ENCODE results near the gene DHRS4L2.
"Not testable (repeated sequence)": the region's sequence is repeated elsewhere in the genome, so short reads cannot be mapped to it uniquely, and the experiment has no call there.

The DHRS4L2 gene

DNA sequence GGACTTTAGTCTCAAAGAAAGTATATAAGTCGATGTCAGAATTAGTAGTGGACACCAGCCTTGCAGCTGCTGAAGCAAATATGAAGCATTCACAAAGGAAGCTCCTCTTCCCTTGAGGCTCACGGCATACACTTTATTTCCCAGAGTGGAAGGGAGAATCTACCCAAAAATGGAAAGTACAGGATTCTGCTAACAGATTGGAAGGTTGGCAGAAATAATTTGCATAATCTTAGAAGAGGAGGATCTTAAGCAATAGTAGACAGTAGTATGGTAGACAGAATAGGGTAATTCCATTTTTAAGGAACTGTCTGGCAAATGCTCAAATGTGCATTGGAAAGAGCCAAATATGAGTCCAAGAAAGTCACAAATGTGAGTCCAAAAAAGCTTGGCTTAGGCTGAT, 32.9 kb upstream of the DHRS4L2 start:
- H3K36me3 ChIP-seq (replicated peaks); H3K4me3 ChIP-seq; H3K27me3 ChIP-seq (ENCODE audit: low read depth); DNase-seq (ENCODE audit: low spot score in 2 of 2); H3K4me1 ChIP-seq; in situ Hi-C loops (cut with MboI; ENCODE audit: low sequenced_read_pairs); H3K9me3 ChIP-seq: not testable (repeated sequence)

- H3K9me3 ChIP-seq; DNase-seq (ENCODE audit: low spot score in 2 of 2); in situ Hi-C loops (cut with MboI; ENCODE audit: low sequenced_read_pairs); H3K4me1 ChIP-seq; H3K36me3 ChIP-seq (replicated peaks); H3K27me3 ChIP-seq (ENCODE audit: low read depth); H3K4me3 ChIP-seq: not testable (repeated sequence)
Observed at GRCh38 chr14:23957913-23958569, 30.7 kb upstream of the DHRS4L2 start.

DNA sequence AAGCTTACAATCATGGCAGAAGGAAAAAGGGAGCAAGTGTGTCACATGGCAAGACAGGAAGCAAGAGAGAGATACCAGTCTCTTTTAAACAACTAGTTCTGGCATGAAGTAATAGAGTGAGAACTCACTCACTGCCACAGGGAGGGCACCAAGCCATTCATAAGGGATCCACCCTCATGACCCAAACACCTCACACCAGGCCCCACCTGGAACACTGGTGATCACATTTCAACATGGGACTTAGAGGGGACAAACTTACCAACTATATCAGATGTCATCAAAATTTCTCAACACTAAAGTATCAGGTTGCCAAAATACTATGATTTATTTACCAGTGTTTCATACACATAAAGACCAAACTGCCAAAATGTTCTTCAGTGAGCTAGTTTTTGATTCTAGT, 27.8 kb upstream of the DHRS4L2 start:
- H3K36me3 ChIP-seq (replicated peaks); H3K27me3 ChIP-seq (ENCODE audit: low read depth); DNase-seq (ENCODE audit: low spot score in 2 of 2); H3K4me1 ChIP-seq; H3K9me3 ChIP-seq; in situ Hi-C loops (cut with MboI; ENCODE audit: low sequenced_read_pairs); H3K4me3 ChIP-seq: not testable (repeated sequence)

GRCh38 chr14:23961704-23962103, 27.0 kb upstream of the DHRS4L2 start:
- H3K27me3 ChIP-seq (ENCODE audit: low read depth); H3K9me3 ChIP-seq; H3K4me1 ChIP-seq; in situ Hi-C loops (cut with MboI; ENCODE audit: low sequenced_read_pairs); DNase-seq (ENCODE audit: low spot score in 2 of 2); H3K36me3 ChIP-seq (replicated peaks); H3K4me3 ChIP-seq: not testable (repeated sequence)

DNA sequence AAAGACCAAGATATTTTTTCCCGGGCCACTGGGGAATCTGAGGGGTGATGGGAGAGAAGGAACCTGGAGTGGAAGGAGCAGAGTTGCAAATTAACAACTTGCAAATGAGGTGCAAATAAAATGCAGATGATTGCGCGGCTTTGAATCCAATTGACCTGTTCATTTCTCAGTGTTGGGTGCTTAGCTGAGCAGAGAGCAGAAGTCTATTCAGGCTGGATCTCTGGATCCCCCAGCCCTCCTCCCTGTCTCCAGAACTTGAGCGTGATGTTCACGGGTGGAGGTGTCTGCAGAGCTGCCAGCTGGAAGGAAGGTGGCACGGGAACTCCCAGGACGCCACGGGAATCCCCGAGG, 19.6 kb upstream of the DHRS4L2 start:
- H3K4me3 ChIP-seq; in situ Hi-C loops (cut with MboI; ENCODE audit: low sequenced_read_pairs); H3K9me3 ChIP-seq; DNase-seq (ENCODE audit: low spot score in 2 of 2); H3K4me1 ChIP-seq; H3K27me3 ChIP-seq (ENCODE audit: low read depth); H3K36me3 ChIP-seq (replicated peaks): not testable (repeated sequence)

DNA sequence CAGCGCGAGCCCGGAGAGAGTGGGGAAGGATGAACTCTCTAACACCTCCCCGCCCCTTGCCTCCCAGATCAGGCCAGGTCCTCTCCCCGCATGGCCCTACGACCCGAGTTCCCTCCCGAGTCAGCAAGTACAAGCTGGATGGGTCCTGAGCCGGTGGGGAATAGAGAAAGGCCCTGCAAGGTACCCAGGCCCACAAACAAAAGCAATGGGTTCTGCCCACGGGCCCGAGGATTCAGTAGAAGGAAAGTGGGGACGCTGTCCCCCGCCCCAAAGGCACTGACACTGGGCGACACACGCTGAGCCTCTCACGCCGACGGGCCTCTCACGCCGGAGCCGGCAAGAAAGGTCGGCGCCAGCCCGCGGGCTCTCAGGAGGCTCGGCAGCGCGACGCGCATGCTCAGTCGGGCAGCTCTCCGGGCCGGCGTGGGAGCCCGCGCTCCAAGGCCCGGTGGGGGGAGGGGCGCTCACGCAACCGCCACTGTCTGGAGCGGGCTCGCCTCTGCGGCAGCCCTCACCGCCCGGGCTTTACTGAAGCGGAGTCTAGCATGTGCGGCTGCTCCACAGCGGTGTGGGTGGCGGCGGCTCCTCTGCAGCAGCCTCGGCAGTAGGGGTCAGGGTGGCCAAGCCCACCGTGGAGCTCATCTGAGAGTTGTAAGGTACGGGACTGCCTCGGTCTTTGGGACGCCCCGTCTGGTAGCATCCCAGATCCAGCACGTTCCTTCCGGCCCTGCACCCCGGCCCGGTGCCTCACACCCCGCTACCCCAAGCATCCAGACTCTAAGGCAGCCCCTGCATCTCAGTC, 19.0 kb upstream of the DHRS4L2 start:
- H3K4me3 ChIP-seq, result not testable (repeated sequence)
- in situ Hi-C loops (cut with MboI; ENCODE audit: low sequenced_read_pairs), result loop anchor here (5.0 kb wide), 1 partner anchor 48 kb away; no protein-coding TSS in a partner anchor

GRCh38 chr14:23970283-23970659, 18.5 kb upstream of the DHRS4L2 start:
- not testable (repeated sequence) for DNase-seq (ENCODE audit: low spot score in 2 of 2); H3K4me1 ChIP-seq; H3K27me3 ChIP-seq (ENCODE audit: low read depth); H3K9me3 ChIP-seq; H3K4me3 ChIP-seq; H3K36me3 ChIP-seq (replicated peaks)
- in situ Hi-C loops (cut with MboI; ENCODE audit: low sequenced_read_pairs), result loop anchor here (5.0 kb wide), 1 partner anchor 47 kb away; no protein-coding TSS in a partner anchor

More for the DNA sequence above, 19.0 kb upstream of the DHRS4L2 start:
- not testable (repeated sequence) for DNase-seq (ENCODE audit: low spot score in 2 of 2); H3K36me3 ChIP-seq (replicated peaks); H3K27me3 ChIP-seq (ENCODE audit: low read depth); H3K4me1 ChIP-seq; H3K9me3 ChIP-seq

- not testable (repeated sequence) for H3K4me3 ChIP-seq; H3K4me1 ChIP-seq; H3K27me3 ChIP-seq (ENCODE audit: low read depth); H3K36me3 ChIP-seq (replicated peaks); H3K9me3 ChIP-seq
- peak in 1 of 2 experiments; percentile 18 for DNase-seq (ENCODE audit: low spot score in 2 of 2)
- in situ Hi-C loops (cut with MboI; ENCODE audit: low sequenced_read_pairs), result loop anchor here (5.0 kb wide), 1 partner anchor 44 kb away; no protein-coding TSS in a partner anchor
Observed at GRCh38 chr14:23973178-23973577, 15.6 kb upstream of the DHRS4L2 start.

- in situ Hi-C loops (cut with MboI; ENCODE audit: low sequenced_read_pairs), result loop anchor here (5.0 kb wide), 1 partner anchor 43 kb away; no protein-coding TSS in a partner anchor
- not testable (repeated sequence) for H3K4me1 ChIP-seq; H3K36me3 ChIP-seq (replicated peaks); H3K4me3 ChIP-seq; H3K9me3 ChIP-seq; DNase-seq (ENCODE audit: low spot score in 2 of 2); H3K27me3 ChIP-seq (ENCODE audit: low read depth)
Observed at GRCh38 chr14:23974041-23974440, 14.7 kb upstream of the DHRS4L2 start.

- in situ Hi-C loops (cut with MboI; ENCODE audit: low sequenced_read_pairs); DNase-seq (ENCODE audit: low spot score in 2 of 2); H3K27me3 ChIP-seq (ENCODE audit: low read depth); H3K9me3 ChIP-seq; H3K4me3 ChIP-seq; H3K36me3 ChIP-seq (replicated peaks); H3K4me1 ChIP-seq: not testable (repeated sequence)
Observed at GRCh38 chr14:23977208-23977607, 11.5 kb upstream of the DHRS4L2 start.

DNA sequence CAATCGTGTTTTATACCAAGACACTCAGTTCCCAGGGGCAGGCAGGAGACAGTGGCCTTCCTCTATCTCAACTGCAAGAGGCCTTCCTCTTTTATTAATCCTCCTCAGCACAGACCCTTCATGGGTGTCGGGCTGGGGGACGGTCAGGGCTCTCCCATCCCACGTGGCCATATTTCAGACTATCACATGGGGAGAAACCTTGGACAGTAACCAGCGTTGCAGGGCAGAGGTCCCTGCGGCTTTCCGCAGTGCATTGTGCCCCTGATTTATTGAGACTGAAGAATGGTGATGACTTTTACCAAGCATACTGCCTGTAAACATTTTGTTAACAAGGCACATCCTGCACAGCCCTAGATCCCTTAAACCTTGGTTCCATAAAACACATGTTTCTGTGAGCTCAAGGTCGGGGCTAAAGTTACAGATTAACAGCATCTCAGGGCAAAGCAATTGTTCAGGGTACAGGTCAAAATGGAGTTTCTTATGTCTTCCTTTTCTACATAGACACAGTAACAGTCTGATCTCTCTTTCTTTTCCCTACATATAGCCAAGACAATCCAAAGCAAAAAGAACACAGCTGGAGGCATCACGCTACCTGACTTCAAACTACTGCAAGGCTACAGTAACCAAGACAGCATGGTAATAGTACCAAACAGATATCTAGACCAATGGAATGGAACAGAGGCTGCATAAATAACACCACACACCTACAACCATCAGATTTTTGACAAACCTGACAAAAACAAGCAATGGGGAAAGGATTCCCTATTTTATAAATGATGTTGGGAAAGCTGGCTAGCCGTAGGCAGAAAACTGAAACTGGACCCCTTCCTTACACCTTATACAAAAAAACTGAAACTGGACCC, 6.5 kb upstream of the DHRS4L2 start:
- in situ Hi-C loops (cut with MboI; ENCODE audit: low sequenced_read_pairs); H3K4me1 ChIP-seq; H3K36me3 ChIP-seq (replicated peaks); H3K4me3 ChIP-seq; DNase-seq (ENCODE audit: low spot score in 2 of 2); H3K9me3 ChIP-seq; H3K27me3 ChIP-seq (ENCODE audit: low read depth): not testable (repeated sequence)

DNA sequence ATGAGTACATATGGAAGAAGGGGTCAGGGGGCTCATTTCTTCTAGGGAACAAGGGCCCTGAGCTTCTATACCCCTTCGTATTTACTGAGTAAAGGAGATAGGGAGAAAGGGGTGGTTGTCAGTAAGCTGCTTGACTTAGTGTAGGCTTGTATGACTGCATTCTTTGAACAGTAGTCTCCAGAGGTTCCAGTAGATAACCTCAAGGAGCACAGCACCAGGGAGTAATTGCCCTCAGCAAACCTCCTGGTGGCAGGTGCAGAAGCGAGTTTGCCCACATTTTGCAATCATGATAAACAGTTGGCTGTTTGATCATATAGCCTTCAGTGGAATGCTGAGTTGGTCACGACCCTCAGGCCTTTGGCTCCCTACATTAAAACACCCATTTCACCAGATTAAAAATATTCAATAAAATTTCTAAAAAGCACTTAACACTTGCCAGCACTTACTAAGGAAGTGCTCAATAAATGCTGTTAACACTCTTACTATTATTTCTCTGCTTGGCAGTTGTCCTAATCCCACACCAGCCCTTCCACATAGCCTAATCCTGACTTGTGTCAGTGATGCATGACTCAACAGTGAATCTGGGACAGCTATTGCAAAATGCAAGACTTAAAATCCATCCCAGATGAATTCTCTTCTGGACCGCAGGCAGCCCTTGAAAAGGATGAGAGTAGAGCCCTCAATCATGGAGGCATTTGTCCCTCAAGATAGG, 3.7 kb upstream of the DHRS4L2 start:
- H3K27me3 ChIP-seq (ENCODE audit: low read depth), result no peaks in the 10 kb centered on the region
- in situ Hi-C loops (cut with MboI; ENCODE audit: low sequenced_read_pairs), result no loop called here
- DNase-seq (ENCODE audit: low spot score in 2 of 2), result no peak

DNA sequence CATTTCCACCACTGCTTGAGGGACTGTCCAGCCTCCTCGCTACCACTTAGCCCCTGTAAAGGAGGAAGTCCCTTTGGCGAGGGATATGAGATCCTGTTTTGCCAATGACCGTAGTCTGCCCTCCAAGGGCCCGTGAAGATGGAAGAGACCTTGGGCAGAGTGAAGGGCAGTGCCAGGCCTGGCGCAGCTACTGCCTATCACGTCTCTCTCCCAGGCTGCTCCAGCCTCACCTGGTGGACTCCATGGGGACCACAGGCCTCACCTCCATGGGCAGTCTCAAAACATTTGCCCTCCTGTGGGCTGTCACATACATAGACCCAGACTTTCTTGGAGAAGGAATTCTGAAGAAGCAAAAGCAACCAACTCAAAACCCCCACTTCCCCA, 514 bp upstream of the DHRS4L2 start:
- H3K27me3 ChIP-seq (ENCODE audit: low read depth); H3K9me3 ChIP-seq; in situ Hi-C loops (cut with MboI; ENCODE audit: low sequenced_read_pairs); H3K4me1 ChIP-seq; H3K36me3 ChIP-seq (replicated peaks); DNase-seq (ENCODE audit: low spot score in 2 of 2): not testable (repeated sequence)
- H3K4me3 ChIP-seq, result peak overlapping the region; percentile 34; the same call in 1 of the 2 replicates

More for the DNA sequence above, 3.7 kb upstream of the DHRS4L2 start:
- Histone ChIP-seq H3K9me3 (no peaks in the 10 kb centered on the region), H3K4me1 (peaks cover 10% of the 10 kb centered on the region), H3K36me3 (replicated peaks) (no peaks in the 10 kb centered on the region), H3K4me3 (no peak overlapping the region)
